ENCODE results near the gene SPOP.
"Not testable (repeated sequence)": the region's sequence is repeated elsewhere in the genome, so short reads cannot be mapped to it uniquely, and the experiment has no call there.

SPOP gene

DNA sequence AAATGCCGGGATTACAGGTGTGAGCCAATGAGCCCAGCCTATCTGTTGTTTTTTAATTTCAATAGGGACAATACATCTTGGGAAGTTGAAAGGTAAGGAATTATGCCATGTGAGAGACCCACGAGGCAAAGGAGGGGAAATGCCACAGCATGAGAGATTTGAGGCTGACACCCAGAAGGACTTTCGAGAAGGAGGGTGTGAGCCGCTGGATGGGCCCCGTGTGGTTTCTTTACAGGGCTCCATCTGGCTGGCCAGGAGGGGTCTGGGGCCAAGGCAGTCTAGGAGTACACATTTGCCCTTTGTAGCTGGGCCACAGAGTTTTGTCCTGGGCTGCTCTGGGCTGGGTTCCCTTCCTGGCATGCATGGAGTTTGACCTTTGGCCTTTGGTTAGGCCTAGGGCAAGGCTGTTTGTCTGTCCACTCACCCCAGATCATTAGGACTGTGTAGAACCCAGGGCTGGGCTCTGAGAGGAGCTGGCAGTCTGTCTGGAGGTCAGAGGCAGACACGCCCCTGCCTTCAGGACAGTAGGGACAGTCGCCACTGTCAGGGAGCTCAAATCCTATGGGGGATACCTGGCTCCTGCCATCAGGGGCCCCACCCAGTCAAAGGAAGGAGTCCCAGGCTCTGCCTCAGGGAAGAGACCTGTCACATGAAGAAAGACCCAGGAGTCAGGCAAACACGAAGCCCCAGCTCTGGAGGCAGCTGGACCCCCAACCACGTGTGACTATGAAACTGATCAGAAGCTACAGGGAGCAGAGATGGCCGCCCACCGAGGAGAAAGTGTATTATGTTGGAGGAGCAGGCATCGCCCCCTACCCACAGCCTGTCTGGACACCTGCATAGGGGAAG is 126.5 kb downstream of the SPOP start:
- peak; percentile 41 for DNase-seq (ENCODE audit: low read depth, low spot score)

GRCh38 chr17:49550764-49551163 is 127.1 kb downstream of the SPOP start:
- DNase-seq (ENCODE audit: low read depth, low spot score) = not testable (repeated sequence)

DNA sequence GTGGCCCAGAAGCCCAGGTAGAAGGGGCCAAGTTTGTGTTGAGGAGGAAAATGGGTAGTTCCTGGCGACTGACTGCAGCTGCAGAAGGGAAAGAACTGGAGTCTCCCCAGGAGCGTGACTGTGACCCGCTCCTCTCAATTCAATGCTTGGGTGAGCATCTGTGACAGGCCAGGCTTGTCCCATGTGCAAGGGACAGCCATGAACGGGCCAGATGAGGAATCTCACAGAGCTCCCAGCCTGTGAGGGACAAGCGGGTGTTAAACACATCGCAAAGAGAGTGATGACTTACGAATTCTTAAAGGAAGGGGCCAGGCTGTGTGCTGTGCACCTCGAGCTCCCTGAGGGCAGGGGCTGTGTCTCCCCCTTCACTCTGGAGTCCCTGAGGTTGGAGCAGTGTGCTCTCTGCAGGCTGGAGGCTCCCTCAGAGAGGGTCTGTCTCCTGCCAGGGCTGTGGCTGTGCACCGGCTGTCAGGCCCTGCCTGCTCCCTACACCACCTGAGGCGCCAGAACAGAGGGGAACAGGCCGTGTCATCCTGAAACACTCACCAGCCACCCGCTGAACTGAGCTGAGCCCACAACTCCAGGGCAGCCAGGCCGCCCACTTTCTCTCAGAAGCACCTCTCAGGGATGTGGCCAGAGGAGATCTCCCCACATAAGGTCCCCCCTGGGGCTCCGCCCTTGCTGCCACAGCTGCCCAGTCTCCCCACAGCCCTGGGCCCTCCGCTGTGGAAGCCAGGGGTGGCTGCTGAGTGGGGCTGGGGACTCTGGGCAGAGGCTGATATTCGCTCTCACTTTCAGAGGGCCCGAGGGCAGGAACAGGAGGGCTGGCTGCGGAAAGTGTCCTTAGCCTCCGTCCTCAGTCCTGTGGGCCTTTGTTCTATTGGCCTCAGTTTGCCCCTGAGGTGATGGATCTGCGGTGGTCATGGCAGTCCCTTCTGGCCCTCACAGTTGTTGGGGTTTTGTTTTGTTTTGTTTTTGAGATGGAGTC is 127.9 kb downstream of the SPOP start:
- DNase-seq (ENCODE audit: low read depth, low spot score) = peak; percentile 56

DNA sequence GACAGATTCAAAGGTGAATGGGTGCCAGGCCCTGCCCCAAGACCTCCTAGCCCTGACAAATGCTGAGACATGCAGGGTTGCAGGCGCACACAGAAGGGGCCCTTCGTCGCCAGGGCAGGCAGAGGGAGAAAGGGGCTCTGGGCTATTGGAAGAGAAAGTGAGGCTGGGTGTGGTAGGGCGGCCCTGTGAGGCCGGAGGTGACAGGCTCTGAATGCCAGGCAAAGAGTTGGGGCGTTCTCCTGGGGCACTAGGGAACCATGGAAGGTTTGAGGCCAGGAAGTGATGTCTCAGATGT is 128.6 kb downstream of the SPOP start:
- no peak for DNase-seq (ENCODE audit: low read depth, low spot score)

All from ELF-1 (cell line).